ENCODE measurements around the gene PLEKHA1. TPM values are rescaled to one million over a fixed set of nuclear protein-coding genes. Genes with fewer than 3 reads are reported as not detected.

PLEKHA1 gene
- total RNA-seq, 1 donor from 2014 or later: 35.3 TPM

DNA sequence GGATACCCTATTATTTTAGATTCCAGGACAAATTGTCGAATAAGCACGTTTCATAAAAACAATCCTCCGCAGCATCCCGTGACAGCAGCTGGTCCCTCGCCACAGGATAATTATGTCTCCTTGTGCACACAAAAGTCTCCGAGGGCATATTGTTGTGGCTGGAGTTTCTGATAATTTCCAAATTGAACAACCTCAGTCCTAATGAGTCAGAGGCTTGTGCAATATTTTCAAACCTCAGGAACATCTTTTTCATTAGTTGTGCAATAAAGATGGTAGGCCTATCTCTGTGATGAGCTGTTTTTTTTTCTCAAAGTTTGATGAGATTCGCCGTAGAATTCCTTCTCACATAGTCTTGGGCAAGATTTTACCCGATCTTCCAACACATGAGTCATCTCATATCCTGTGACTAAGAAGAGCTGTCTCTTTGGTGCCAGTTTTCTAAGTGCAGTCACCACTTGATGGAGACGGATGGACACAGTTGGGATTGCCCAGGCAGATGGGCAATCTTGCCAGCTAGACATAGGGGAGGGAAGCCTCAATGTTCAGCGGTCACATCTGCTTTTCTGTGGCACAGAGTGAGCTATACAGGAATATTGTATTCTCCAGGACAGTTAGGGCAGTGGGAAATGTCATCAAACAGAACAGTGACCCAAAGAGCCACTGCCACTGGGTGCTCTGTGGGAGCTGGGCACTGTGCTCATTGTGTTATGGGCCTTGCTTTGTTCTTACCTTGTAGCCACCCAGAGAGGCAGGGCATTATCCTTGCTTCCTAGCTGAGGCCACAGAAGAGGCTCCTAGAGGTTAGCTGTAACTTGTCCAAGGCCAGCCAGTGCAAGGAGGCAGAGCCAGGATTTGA lies 94.6 kb downstream of the PLEKHA1 start:
- peak; percentile 7 for FAIRE-seq

DNA sequence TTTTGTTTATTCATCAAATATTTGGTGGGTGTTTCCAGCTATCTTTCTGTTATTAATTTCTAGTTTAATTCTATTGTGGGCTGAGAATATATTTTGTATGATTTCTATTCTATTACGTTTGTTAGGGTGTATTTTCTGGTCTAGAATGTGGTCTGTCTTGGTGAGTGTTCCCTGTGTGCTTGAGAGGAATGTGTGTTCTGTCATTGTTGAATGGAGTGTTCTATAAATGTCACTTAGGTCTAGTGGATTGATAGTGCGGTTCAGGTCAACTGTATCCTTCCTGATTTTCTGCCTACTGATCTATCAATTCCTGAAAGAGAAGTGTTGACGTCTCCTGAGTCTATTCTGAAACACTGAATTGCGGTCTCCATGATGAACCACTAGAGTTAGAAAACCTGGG lies 95.3 kb downstream of the PLEKHA1 start:
- no peaks in the 10 kb centered on the region for H3K27me3 ChIP-seq (ENCODE audit: control insufficient read depth, insufficient read depth, low read length)
- FAIRE-seq (no peak), DNase-seq (ENCODE audit: low read depth) (no peak)
- peaks cover 1% of the 10 kb centered on the region for H3K36me3 ChIP-seq (ENCODE audit: control insufficient read depth, insufficient read depth, low read length)
- TF ChIP-seq, protein P1, sequence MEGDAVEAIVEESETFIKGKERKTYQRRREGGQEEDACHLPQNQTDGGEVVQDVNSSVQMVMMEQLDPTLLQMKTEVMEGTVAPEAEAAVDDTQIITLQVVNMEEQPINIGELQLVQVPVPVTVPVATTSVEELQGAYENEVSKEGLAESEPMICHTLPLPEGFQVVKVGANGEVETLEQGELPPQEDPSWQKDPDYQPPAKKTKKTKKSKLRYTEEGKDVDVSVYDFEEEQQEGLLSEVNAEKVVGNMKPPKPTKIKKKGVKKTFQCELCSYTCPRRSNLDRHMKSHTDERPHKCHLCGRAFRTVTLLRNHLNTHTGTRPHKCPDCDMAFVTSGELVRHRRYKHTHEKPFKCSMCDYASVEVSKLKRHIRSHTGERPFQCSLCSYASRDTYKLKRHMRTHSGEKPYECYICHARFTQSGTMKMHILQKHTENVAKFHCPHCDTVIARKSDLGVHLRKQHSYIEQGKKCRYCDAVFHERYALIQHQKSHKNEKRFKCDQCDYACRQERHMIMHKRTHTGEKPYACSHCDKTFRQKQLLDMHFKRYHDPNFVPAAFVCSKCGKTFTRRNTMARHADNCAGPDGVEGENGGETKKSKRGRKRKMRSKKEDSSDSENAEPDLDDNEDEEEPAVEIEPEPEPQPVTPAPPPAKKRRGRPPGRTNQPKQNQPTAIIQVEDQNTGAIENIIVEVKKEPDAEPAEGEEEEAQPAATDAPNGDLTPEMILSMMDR (IDR thresholded peaks at IDR 0.05; ENCODE audit: insufficient read depth, low read length, severe bottlenecking): no peak
- H3K4me3 ChIP-seq (ENCODE audit: low read depth, low read length): no peak overlapping the region

More for the DNA sequence above, 94.6 kb downstream of the PLEKHA1 start:
- no peak overlapping the region for H3K4me3 ChIP-seq (ENCODE audit: low read depth, low read length)
- peak; percentile 98 for DNase-seq (ENCODE audit: low read depth)
- H3K27me3 ChIP-seq (ENCODE audit: control insufficient read depth, insufficient read depth, low read length): no peaks in the 10 kb centered on the region
- H3K36me3 ChIP-seq (ENCODE audit: control insufficient read depth, insufficient read depth, low read length): peaks cover 1% of the 10 kb centered on the region
- TF ChIP-seq, protein P1 (IDR thresholded peaks at IDR 0.05; ENCODE audit: insufficient read depth, low read length, severe bottlenecking): no peak

DNA sequence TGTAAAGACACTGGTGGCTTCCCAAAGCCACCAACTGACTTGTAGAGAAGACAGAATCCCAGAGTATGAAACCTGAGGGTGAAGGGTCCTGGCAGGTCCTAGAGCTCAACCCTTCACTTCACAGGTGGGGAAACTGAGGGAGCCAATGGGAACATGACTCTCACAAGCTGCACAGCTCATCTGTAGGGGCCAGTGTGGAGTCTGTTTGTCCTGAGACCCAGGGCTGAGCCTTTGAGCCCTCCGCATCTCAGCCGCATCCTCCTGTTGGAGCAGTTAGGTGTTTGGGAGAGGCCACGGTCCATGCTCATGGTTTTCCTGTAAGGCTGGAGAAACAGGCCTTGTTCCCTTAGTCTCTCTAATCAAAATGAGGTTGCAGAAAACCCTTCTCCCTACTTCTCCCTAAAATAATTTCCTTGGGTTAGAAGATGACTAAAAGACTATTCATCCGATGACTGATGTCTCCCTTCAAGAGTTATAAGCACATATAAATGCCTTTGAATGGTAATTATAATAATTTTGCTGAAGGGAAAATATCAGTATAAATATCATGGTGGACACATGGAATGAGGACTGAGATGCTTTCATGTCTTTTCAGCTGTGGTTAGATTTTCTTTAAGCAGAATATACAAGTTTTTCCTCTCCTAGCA lies 97.1 kb downstream of the PLEKHA1 start:
- Histone ChIP-seq H3K27me3 (ENCODE audit: control insufficient read depth, insufficient read depth, low read length) (no peaks in the 10 kb centered on the region), H3K36me3 (ENCODE audit: control insufficient read depth, insufficient read depth, low read length) (peaks cover 1% of the 10 kb centered on the region), H3K4me3 (ENCODE audit: low read depth, low read length) (no peak overlapping the region)
- DNase-seq (ENCODE audit: low read depth): peak; percentile 76
- no peak for FAIRE-seq
- TF ChIP-seq, protein P1 (IDR thresholded peaks at IDR 0.05; ENCODE audit: insufficient read depth, low read length, severe bottlenecking): no peak

DNA sequence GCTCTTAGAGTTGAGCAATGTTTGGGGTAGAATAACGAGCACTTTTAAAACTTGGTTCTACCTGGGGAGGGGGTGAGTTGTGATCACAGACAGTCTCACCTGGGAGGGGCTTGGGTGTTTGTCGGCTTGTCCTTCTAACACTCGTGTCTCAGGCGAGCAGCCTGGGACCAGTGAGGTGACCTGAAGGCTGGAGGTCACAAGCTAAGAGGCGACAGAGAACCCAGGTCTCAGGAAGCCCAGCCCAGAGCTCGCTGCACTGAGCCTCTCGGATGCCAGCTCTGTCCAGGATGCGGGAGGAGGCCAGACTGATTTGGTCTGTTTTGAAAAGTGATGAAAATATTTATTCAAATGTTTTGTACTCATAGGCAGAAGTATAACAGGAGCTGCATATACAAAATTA lies 98.6 kb downstream of the PLEKHA1 start:
- Histone ChIP-seq H3K4me3 (ENCODE audit: low read depth, low read length) (no peak overlapping the region), H3K27me3 (ENCODE audit: control insufficient read depth, insufficient read depth, low read length) (no peaks in the 10 kb centered on the region), H3K36me3 (ENCODE audit: control insufficient read depth, insufficient read depth, low read length) (peaks cover 1% of the 10 kb centered on the region)
- DNase-seq (ENCODE audit: low read depth): no peak
- TF ChIP-seq, protein P1 (IDR thresholded peaks at IDR 0.05; ENCODE audit: insufficient read depth, low read length, severe bottlenecking): no peak
- no peak for FAIRE-seq

DNA sequence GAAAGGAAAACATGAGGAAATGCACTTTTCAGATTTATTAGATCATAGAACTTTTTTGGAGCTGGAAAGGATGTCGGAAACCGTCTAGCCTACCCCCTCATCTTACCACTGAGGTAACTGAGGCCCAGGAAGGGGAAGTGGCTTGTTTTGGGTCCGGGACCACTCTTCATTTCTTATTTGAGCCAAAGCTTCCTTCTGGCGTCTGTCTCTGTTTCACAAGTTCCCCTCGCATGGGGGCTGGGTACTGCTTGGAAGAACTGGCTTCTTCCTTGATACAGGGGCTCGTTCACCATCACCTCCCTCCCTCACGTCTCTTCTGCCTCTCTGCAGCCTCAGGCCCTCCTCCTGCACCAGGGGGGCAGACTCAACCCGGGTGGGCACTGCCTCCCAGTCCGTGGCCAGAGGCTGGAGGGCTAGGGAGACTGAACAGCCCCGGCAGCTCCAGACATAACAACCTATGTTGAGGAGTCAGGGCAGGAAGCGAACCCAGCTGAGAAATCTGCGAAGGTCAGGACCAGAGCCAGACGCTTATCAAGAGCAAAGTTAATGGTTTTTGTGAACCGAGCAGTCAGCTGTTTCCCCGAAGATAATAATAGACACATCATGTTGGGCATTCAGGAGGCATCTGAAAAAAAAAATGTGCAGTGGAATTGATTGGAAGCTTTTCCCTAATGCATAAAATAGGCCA lies 99.8 kb downstream of the PLEKHA1 start:
- Histone ChIP-seq H3K27me3 (ENCODE audit: control insufficient read depth, insufficient read depth, low read length) (no peaks in the 10 kb centered on the region), H3K4me3 (ENCODE audit: low read depth, low read length) (no peak overlapping the region), H3K36me3 (ENCODE audit: control insufficient read depth, insufficient read depth, low read length) (peaks cover 1% of the 10 kb centered on the region)
- FAIRE-seq (no peak), DNase-seq (ENCODE audit: low read depth) (no peak)
- TF ChIP-seq, protein P1 (IDR thresholded peaks at IDR 0.05; ENCODE audit: insufficient read depth, low read length, severe bottlenecking): no peak
